NOMO-1 (cell line): ENCODE results near the gene SHC3.

Source experiments
- DNase-seq, 2 experiments: peaks; one replicate each; lab custom pipeline; 2025; ENCODE audit not compliant: unreplicated experiment in 2 of 2; lab: John Stamatoyannopoulos, UW

Gene SHC3

GRCh38 chr9:88991066-88992034 is 187.3 kb downstream of the SHC3 start, which contains the start of gene S1PR3:
Gene S1PR3, plus strand, starts transcription at chr9:88991468. Its CDS starts 9,733 bp downstream, at chr9:89001201.
- peak in 1 of 2 experiments; percentile 26 for DNase-seq

- no peak for DNase-seq
Measured at GRCh38 chr9:88990729-88991065, 187.9 kb downstream of the SHC3 start.

- no peak for DNase-seq
Measured at GRCh38 chr9:88990041-88990728, 188.4 kb downstream of the SHC3 start.

- peak; percentile 30 to 80 for DNase-seq
Measured at GRCh38 chr9:88988796-88989641, 189.6 kb downstream of the SHC3 start.

GRCh38 chr9:88987661-88988060 is 191.0 kb downstream of the SHC3 start:
- DNase-seq, result no peak

GRCh38 chr9:88986776-88987175 is 191.8 kb downstream of the SHC3 start:
- no peak for DNase-seq

- no peak for DNase-seq
Measured at GRCh38 chr9:88985616-88986015, 193.0 kb downstream of the SHC3 start.

- DNase-seq, result no peak
Measured at GRCh38 chr9:88984543-88984883, 194.1 kb downstream of the SHC3 start.

- no peak for DNase-seq
Measured at GRCh38 chr9:88983865-88984542, 194.6 kb downstream of the SHC3 start.

GRCh38 chr9:88980740-88981203 is 197.8 kb downstream of the SHC3 start:
- no peak for DNase-seq

- DNase-seq, result no peak
Measured at GRCh38 chr9:88979791-88980190, 198.8 kb downstream of the SHC3 start.

GRCh38 chr9:88979021-88979420 is 199.6 kb downstream of the SHC3 start:
- DNase-seq, result no peak

- no peak for DNase-seq
Measured at GRCh38 chr9:88978034-88978433, 200.6 kb downstream of the SHC3 start.

- DNase-seq, result no peak
Measured at GRCh38 chr9:88976890-88977257, 201.7 kb downstream of the SHC3 start.

GRCh38 chr9:88975966-88976889 is 202.4 kb downstream of the SHC3 start:
- no peak for DNase-seq

- DNase-seq, result no peak
Measured at GRCh38 chr9:88974641-88975040, 204.0 kb downstream of the SHC3 start.

- no peak for DNase-seq
Measured at GRCh38 chr9:88973281-88974045, 205.2 kb downstream of the SHC3 start.

- DNase-seq, result no peak
Measured at GRCh38 chr9:88972401-88972800, 206.2 kb downstream of the SHC3 start.
